NB4 (cell line): Measurements from ENCODE around the gene GALNT2.

Experiments
- MYC ChIP-seq: IDR thresholded peaks from 2 replicates; pipeline ENCODE4 v1.6.1; 2011; ENCODE audit warnings: low read depth, low read length
- POLR2A ChIP-seq: IDR thresholded peaks from 2 replicates; pipeline ENCODE4 v1.6.1; 2011; ENCODE audit warnings: mild to moderate bottlenecking; ENCODE audit not compliant: insufficient read length; ENCODE audit errors: extremely low read depth
- TF ChIP-seq, protein P1 (sequence below): IDR thresholded peaks from one replicate; pipeline ENCODE4 v1.5.1; 2012; ENCODE audit warnings: low read depth, low read length
- TF ChIP-seq, protein P2 (sequence below): IDR thresholded peaks from 2 replicates; pipeline ENCODE4 v1.6.1; 2011; ENCODE audit warnings: low read depth, low read length

DNA sequence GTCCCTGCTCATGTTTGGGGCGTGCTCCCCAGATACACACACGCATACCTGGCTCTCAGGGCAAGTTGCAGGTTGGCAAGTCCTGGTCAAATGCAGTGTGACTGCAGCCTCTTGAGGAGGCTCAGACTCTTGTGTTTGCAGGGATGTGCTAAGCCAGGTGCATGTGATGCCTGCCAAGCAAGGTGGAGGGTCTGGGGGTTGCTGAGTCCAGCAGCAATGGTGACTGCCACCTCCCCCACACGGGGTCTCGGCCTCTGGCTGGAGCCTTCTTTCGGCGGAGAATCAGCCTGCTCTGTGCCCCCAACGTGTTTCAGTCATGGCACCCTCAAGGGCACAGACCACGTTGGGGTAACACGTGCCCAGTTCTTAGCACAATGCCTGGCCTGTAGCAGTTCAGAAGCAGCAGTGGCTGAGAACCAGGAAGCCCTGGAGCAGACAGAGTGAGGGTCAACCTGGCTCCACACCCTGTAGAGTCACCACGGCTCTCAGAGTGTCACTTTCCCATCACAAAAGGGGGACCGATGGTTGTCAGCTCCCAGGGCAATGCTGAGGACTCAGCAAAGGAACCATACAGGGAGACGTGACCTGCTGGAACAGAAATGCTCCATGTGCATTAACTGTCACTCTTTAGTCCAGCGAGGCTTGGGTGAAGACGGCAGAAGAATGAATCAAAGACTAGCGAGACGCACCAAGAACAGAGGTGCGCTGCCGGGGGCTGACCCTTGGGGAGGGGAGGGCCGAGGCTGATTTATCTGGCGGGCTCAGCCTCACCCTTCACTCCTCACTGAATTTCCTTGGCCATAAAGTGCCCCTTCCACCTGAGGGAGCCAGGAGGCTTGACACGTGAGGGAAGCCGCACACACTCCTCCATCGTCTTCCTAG lies 250.1 kb downstream of the GALNT2 start:
- TF ChIP-seq, protein P1, sequence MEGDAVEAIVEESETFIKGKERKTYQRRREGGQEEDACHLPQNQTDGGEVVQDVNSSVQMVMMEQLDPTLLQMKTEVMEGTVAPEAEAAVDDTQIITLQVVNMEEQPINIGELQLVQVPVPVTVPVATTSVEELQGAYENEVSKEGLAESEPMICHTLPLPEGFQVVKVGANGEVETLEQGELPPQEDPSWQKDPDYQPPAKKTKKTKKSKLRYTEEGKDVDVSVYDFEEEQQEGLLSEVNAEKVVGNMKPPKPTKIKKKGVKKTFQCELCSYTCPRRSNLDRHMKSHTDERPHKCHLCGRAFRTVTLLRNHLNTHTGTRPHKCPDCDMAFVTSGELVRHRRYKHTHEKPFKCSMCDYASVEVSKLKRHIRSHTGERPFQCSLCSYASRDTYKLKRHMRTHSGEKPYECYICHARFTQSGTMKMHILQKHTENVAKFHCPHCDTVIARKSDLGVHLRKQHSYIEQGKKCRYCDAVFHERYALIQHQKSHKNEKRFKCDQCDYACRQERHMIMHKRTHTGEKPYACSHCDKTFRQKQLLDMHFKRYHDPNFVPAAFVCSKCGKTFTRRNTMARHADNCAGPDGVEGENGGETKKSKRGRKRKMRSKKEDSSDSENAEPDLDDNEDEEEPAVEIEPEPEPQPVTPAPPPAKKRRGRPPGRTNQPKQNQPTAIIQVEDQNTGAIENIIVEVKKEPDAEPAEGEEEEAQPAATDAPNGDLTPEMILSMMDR: no peak
- TF ChIP-seq POLR2A (no peak), MYC (no peak)
- TF ChIP-seq, protein P2, sequence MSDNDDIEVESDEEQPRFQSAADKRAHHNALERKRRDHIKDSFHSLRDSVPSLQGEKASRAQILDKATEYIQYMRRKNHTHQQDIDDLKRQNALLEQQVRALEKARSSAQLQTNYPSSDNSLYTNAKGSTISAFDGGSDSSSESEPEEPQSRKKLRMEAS: no peak
